IMR-90 (cell line): ENCODE results near the gene RPS15. TPM values are rescaled to one million over a fixed set of nuclear protein-coding genes. Genes with fewer than 3 reads are reported as not detected.

Source experiments
- ATAC-seq: fragments of 200-7000 bp; cut with Tn5 transposase; 2 replicates; pipeline ENCODE4 v1.9.1; 2020; ENCODE audit warnings: low read depth, mild to moderate bottlenecking, moderate library complexity
- BruUV-seq: library from RNA; stranded (reverse); fragments of 400-500 nt; replicated peaks from 2 replicates; lab custom pipeline; 2021; lab: Mats Ljungman, UMichigan
- CTCF ChIA-PET: fragments of 300-600 bp; formaldehyde crosslinking; extraction: SDS; loops from one replicate; lab custom pipeline; 2021; ENCODE audit warnings: antibody characterized with exemption; lab: Yijun Ruan, JAX
- POLR2A ChIA-PET: fragments of 300-600 bp; sonication (Branson Sonifier 250); formaldehyde crosslinking; loops from one replicate; lab custom pipeline; 2022; ENCODE audit warnings: antibody characterized with exemption; ENCODE audit not compliant: unreplicated experiment; lab: Charles Lee
- DNase-seq: peaks from one replicate; pipeline ENCODE4 v3.0.0; 2013
- H2AFZ ChIP-seq: replicated peaks from 2 replicates; pipeline ENCODE3; 2013; ENCODE audit warnings: low read length, mild to moderate bottlenecking; ENCODE audit not compliant: poor library complexity
- H2AK5ac ChIP-seq: 2 replicates; pipeline ENCODE4 v1.6.1; 2013; ENCODE audit warnings: low read depth, low read length, inconsistent platforms
- H2AK9ac ChIP-seq: replicated peaks from 2 replicates; pipeline ENCODE3; 2013; ENCODE audit warnings: mild to moderate bottlenecking, low read depth, low read length, moderate library complexity; ENCODE audit not compliant: poor library complexity
- H2BK120ac ChIP-seq: 2 replicates; pipeline ENCODE4 v1.6.1; 2013; ENCODE audit warnings: low read depth, low read length, inconsistent platforms
- H2BK15ac ChIP-seq: 3 replicates; pipeline ENCODE4 v1.6.1; 2013; ENCODE audit warnings: low read depth, low read length, inconsistent platforms
- H2BK20ac ChIP-seq: 2 replicates; pipeline ENCODE4 v1.6.1; 2013; ENCODE audit warnings: low read depth, mild to moderate bottlenecking, inconsistent platforms, low read length, moderate library complexity
- H2BK5ac ChIP-seq: 2 replicates; pipeline ENCODE4 v1.6.1; 2013; ENCODE audit warnings: mild to moderate bottlenecking, low read depth, low read length, inconsistent platforms; ENCODE audit not compliant: poor library complexity, severe bottlenecking
- H3K14ac ChIP-seq: replicated peaks from 2 replicates; pipeline ENCODE4 v1.6.1; 2013; ENCODE audit warnings: low read depth, low read length, inconsistent platforms
- H3K18ac ChIP-seq: 2 replicates; pipeline ENCODE4 v1.6.1; 2013; ENCODE audit warnings: low read depth, low read length, control low read depth
- H3K23ac ChIP-seq: 2 replicates; pipeline ENCODE4 v1.6.1; 2013; ENCODE audit warnings: low read depth, low read length, inconsistent platforms
- H3K27ac ChIP-seq: 2 replicates; pipeline ENCODE4 v1.5.1; 2013; ENCODE audit warnings: mild to moderate bottlenecking, control low read depth, low read length; ENCODE audit not compliant: insufficient read depth
- H3K27me3 ChIP-seq: 2 replicates; pipeline ENCODE4 v1.6.1; 2013; ENCODE audit warnings: low read length; ENCODE audit not compliant: control insufficient read depth, insufficient read depth
- H3K36me3 ChIP-seq: 2 replicates; pipeline ENCODE4 v1.6.1; 2013; ENCODE audit warnings: low read length, mixed read lengths; ENCODE audit not compliant: control insufficient read depth, insufficient read depth
- H3K4ac ChIP-seq: 2 replicates; pipeline ENCODE4 v1.6.1; 2013; ENCODE audit warnings: low read depth, low read length, inconsistent platforms
- H3K4me1 ChIP-seq: 2 replicates; pipeline ENCODE4 v1.6.1; 2013; ENCODE audit warnings: low read length, mixed read lengths; ENCODE audit not compliant: control insufficient read depth, insufficient read depth
- H3K4me2 ChIP-seq: 2 replicates; pipeline ENCODE4 v1.6.1; 2013; ENCODE audit warnings: low read depth, mild to moderate bottlenecking, control low read depth, low read length, moderate library complexity
- H3K4me3 ChIP-seq: 2 replicates; pipeline ENCODE4 v1.5.1; 2013; ENCODE audit warnings: low read depth, mild to moderate bottlenecking, control low read depth, low read length, moderate library complexity; ENCODE audit not compliant: insufficient read depth
- H3K56ac ChIP-seq: 2 replicates; pipeline ENCODE4 v1.6.1; 2013; ENCODE audit warnings: low read length, inconsistent platforms; ENCODE audit not compliant: insufficient read depth; ENCODE audit errors: extremely low read depth
- H3K79me1 ChIP-seq, 2 experiments: 2 replicates each; pipeline ENCODE4 v1.6.1; 2013; ENCODE audit warnings: low read length in 2 of 2, inconsistent platforms in 1 of 2, low read depth in 1 of 2
- H3K9ac ChIP-seq: 2 replicates; pipeline ENCODE4 v1.6.1; 2013; ENCODE audit warnings: low read depth, low read length, control low read depth
- H3K9me1 ChIP-seq: 2 replicates; pipeline ENCODE4 v1.6.1; 2013; ENCODE audit warnings: low read length, inconsistent platforms; ENCODE audit not compliant: insufficient read depth
- H3K9me3 ChIP-seq: 2 replicates; pipeline ENCODE4 v1.6.1; 2013; ENCODE audit warnings: low read length; ENCODE audit not compliant: control insufficient read depth, insufficient read depth
- H4K20me1 ChIP-seq: 2 replicates; pipeline ENCODE4 v1.6.1; 2013; ENCODE audit warnings: low read length, inconsistent platforms; ENCODE audit not compliant: insufficient read depth
- H4K5ac ChIP-seq: 2 replicates; pipeline ENCODE4 v1.6.1; 2013; ENCODE audit warnings: mild to moderate bottlenecking, low read depth, low read length, control low read depth
- H4K8ac ChIP-seq, 2 experiments: 2 replicates each; pipeline ENCODE4 v1.6.1; 2013; ENCODE audit warnings: low read depth in 2 of 2, low read length in 2 of 2, control low read depth in 1 of 2, inconsistent platforms in 1 of 2
- H4K91ac ChIP-seq: 2 replicates; pipeline ENCODE4 v1.6.1; 2013; ENCODE audit warnings: low read depth, low read length, inconsistent platforms; ENCODE audit not compliant: insufficient read depth
- BHLHE40 ChIP-seq: fragments of 150-350 bp; IDR thresholded peaks from 2 replicates; pipeline ENCODE4 v1.6.1; 2016; ENCODE audit warnings: mild to moderate bottlenecking, low read depth, low read length
- CEBPB ChIP-seq: IDR thresholded peaks from 2 replicates; pipeline ENCODE4 v1.6.1; 2012; ENCODE audit warnings: low read depth, low read length, improper control_type of control experiment
- CHD1 ChIP-seq: IDR thresholded peaks from 2 replicates; pipeline ENCODE4 v1.6.1; 2012; ENCODE audit warnings: low read depth, low read length, improper control_type of control experiment
- FOS ChIP-seq: fragments of 150-350 bp; IDR thresholded peaks from 2 replicates; pipeline ENCODE4 v1.6.1; 2016; ENCODE audit warnings: low read depth, low read length
- MAFK ChIP-seq: IDR thresholded peaks from 2 replicates; pipeline ENCODE4 v1.6.1; 2012; ENCODE audit warnings: low read depth, low read length, improper control_type of control experiment
- MAZ ChIP-seq: IDR thresholded peaks from 2 replicates; pipeline ENCODE4 v1.6.1; 2012; ENCODE audit warnings: low read depth, mild to moderate bottlenecking, low read length, improper control_type of control experiment, moderate library complexity, borderline replicate concordance
- MXI1 ChIP-seq: IDR thresholded peaks from 2 replicates; pipeline ENCODE4 v1.6.1; 2012; ENCODE audit warnings: low read depth, mild to moderate bottlenecking, low read length, moderate library complexity, borderline replicate concordance
- NFE2L2 ChIP-seq: fragments of 150-350 bp; IDR thresholded peaks from 2 replicates; pipeline ENCODE4 v1.6.1; 2016; ENCODE audit warnings: low read depth, mild to moderate bottlenecking, low read length
- RAD21 ChIP-seq: IDR thresholded peaks from 2 replicates; pipeline ENCODE4 v1.6.1; 2012; ENCODE audit warnings: low read length, improper control_type of control experiment
- RCOR1 ChIP-seq: IDR thresholded peaks from 2 replicates; pipeline ENCODE4 v1.6.1; 2012; ENCODE audit warnings: mild to moderate bottlenecking, low read length, improper control_type of control experiment; ENCODE audit not compliant: insufficient replicate concordance
- RFX5 ChIP-seq: IDR thresholded peaks from 2 replicates; pipeline ENCODE4 v1.8.0; 2012; ENCODE audit warnings: low read depth, mild to moderate bottlenecking, low read length, moderate library complexity
- SMC3 ChIP-seq: fragments of 150-350 bp; IDR thresholded peaks from 2 replicates; pipeline ENCODE4 v1.6.1; 2016; ENCODE audit warnings: low read depth, mild to moderate bottlenecking, antibody characterized with exemption, low read length, moderate library complexity
- WGBS, 2 experiments: methylation state at CpG; one replicate each; pipeline versions ENCODE4 v1.1.5 to v1.1.7; 2013; ENCODE audit warnings: missing lambda C conversion rate in 2 of 2; ENCODE audit not compliant: insufficient read length in 1 of 2; ENCODE audit errors: extremely low coverage in 2 of 2; 5-methylcytosine and 5-hydroxymethylcytosine counted together
- dilution Hi-C: fragments of 300-500 bp; cut with HindIII; formaldehyde crosslinking; loops from one replicate; pipeline ENCODE4 v1.14.3; 2018; ENCODE audit warnings: low sequenced_read_pairs; ENCODE audit not compliant: unreplicated experiment
- in situ Hi-C: fragments of 300-500 bp; cut with MboI; formaldehyde crosslinking; loops from 3 replicates; pipeline ENCODE4 v1.14.3; 2019; ENCODE audit warnings: low sequenced_read_pairs, inconsistent platforms, mixed read lengths
- intact Hi-C: fragments of 100-400 bp; cut with micrococcal nuclease; formaldehyde crosslinking; loops from 2 replicates; pipeline ENCODE4 v1.10.0; 2022
- polyA plus RNA-seq, 3 experiments: library from polyadenylated mRNA; depleted of rRNA; stranded (reverse); fragments of >200 nt; gene quantifications; 2 replicates each; pipeline ENCODE4 v1.2.3, GENCODE V29; 2012; ENCODE audit warnings: low replicate concordance in 1 of 3
- total RNA-seq: library from RNA; depleted of rRNA; stranded (reverse); fragments of >200 nt; gene quantifications from 2 replicates; pipeline ENCODE4 v1.2.3, GENCODE V29; 2012
- TF ChIP-seq, protein P1 (sequence below): fragments of 150-350 bp; IDR thresholded peaks from 2 replicates; pipeline ENCODE4 v1.6.1; 2017; ENCODE audit warnings: mild to moderate bottlenecking, antibody characterized with exemption, low read length, low read depth
- TF ChIP-seq, protein P2 (sequence below): conservative IDR thresholded peaks from 2 replicates; pipeline ENCODE4 v1.5.1; 2012; ENCODE audit warnings: mild to moderate bottlenecking, low read depth, low read length, improper control_type of control experiment

Gene RPS15
- total and polyA plus RNA-seq, 2 of the 4 experiments (the other 2 are of a cell fraction), result 1,179 to 1,855 TPM

DNA sequence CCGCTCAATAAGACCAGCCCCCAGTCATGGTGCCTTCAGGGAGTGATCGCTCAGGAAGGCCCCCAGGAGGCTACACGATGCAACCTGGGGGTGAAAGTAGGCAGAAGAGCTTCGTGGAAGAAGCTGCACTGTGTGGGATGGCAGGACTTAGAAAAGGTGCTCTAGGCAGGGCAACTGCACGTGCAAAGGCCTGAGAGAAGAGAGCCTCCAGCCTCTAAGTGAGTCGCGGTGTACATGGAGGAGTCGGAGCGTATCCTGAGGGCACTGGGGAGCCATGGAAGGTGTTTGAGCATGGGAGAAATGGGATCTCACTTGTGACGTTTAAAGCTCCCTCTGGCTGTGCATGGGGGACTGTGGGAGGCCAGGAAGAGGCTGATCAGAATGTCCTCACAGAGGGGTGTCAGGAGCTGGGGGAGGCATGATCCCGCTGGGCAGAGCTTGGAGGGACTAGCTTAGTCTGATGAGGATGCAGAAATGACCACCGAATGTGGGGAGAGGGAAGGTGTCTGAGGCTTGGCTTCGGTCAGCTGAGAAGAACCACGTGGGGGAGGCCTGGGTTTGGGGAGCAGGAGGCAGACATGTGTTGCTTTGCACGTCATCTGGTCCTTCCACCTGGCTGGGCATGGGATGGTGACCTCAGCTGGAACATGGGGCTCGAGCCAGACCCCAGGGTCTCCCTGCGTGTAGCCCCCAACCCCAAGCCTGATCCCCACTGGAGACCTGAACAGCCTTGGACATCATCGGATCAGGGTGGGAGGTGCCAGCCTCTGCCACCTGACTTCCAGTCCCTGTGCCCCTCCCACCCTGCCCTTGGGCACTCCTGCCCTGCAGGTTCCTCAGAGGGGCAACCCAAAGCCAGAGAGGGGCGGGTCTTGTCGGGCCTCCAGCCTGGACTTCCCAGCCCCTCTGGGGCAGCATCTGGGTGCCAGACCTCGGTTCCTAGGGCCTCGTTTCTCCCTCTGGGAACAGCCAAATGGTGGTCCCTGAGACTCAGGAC, 12.8 kb downstream of the RPS15 start:
- Histone ChIP-seq H2AK9ac (no peak overlapping the region), H2AK5ac (no peak overlapping the region), H3K27me3 (peaks cover 76% of the 10 kb centered on the region), H2BK20ac (no peak overlapping the region), H3K4me2 (no peak overlapping the region), H2BK5ac (no peak overlapping the region), H4K20me1 (peaks cover 50% of the 10 kb centered on the region), H3K4ac (no peak overlapping the region), H4K8ac (no peak overlapping the region), H4K5ac (no peak overlapping the region), H3K36me3 (no peaks in the 10 kb centered on the region), H3K9me3 (no peaks in the 10 kb centered on the region), H3K9ac (no peak overlapping the region), H3K23ac (no peak overlapping the region), H3K4me1 (no peaks in the 10 kb centered on the region; the same call in 1 of the 2 replicates), H2BK15ac (no peak overlapping the region), H3K14ac (no peak overlapping the region), H3K56ac (no peak overlapping the region), H3K18ac (no peak overlapping the region), H3K27ac (no peak overlapping the region), H2AFZ (no peak overlapping the region), H3K79me1 (no peaks in the 10 kb centered on the region), H3K9me1 (no peaks in the 10 kb centered on the region), H2BK120ac (no peak overlapping the region), H4K91ac (no peak overlapping the region), H3K4me3 (no peak overlapping the region)
- BruUV-seq, result no TSS peak
- 37% methylated on average over 13 of the region's 22 CpGs; no CpG with 5 or more reads in 1 of the 2 experiments for WGBS, 2 experiments
- DNase-seq (no peak), ATAC-seq (no peak)
- dilution Hi-C loops, result no loop called here
- POLR2A ChIA-PET, result no interaction called here
- intact Hi-C loops, result no loop called here
- in situ Hi-C loops, result no loop called here
- CTCF ChIA-PET, result interaction anchor here (0.9 kb wide), 1 partner anchor 15 kb away, joined by 3 read pairs; no protein-coding TSS in a partner anchor
- TF ChIP-seq RFX5, result no peak
- TF ChIP-seq, protein P1, sequence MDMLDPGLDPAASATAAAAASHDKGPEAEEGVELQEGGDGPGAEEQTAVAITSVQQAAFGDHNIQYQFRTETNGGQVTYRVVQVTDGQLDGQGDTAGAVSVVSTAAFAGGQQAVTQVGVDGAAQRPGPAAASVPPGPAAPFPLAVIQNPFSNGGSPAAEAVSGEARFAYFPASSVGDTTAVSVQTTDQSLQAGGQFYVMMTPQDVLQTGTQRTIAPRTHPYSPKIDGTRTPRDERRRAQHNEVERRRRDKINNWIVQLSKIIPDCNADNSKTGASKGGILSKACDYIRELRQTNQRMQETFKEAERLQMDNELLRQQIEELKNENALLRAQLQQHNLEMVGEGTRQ, result no peak
- no peak for TF ChIP-seq MXI1
- no peak for TF ChIP-seq CHD1
- TF ChIP-seq MAFK, result no peak
- no peak for TF ChIP-seq BHLHE40
- no peak for TF ChIP-seq CEBPB
- TF ChIP-seq, protein P2, sequence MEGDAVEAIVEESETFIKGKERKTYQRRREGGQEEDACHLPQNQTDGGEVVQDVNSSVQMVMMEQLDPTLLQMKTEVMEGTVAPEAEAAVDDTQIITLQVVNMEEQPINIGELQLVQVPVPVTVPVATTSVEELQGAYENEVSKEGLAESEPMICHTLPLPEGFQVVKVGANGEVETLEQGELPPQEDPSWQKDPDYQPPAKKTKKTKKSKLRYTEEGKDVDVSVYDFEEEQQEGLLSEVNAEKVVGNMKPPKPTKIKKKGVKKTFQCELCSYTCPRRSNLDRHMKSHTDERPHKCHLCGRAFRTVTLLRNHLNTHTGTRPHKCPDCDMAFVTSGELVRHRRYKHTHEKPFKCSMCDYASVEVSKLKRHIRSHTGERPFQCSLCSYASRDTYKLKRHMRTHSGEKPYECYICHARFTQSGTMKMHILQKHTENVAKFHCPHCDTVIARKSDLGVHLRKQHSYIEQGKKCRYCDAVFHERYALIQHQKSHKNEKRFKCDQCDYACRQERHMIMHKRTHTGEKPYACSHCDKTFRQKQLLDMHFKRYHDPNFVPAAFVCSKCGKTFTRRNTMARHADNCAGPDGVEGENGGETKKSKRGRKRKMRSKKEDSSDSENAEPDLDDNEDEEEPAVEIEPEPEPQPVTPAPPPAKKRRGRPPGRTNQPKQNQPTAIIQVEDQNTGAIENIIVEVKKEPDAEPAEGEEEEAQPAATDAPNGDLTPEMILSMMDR, result no peak
- TF ChIP-seq SMC3, result no peak
- no peak for TF ChIP-seq RAD21
- TF ChIP-seq FOS, result no peak
- no peak for TF ChIP-seq RCOR1
- TF ChIP-seq MAZ, result no peak
- TF ChIP-seq NFE2L2, result no peak
